Measurements from ENCODE around the gene WDHD1. TPM values are rescaled to one million over a fixed set of nuclear protein-coding genes. Genes with fewer than 3 reads are reported as not detected.
"Not testable (repeated sequence)": the region's sequence is repeated elsewhere in the genome, so short reads cannot be mapped to it uniquely, and the experiment has no call there.

WDHD1 gene
- total and polyA plus RNA-seq, 2 experiments from 2014 or later: 6.6 to 9.6 TPM

DNA sequence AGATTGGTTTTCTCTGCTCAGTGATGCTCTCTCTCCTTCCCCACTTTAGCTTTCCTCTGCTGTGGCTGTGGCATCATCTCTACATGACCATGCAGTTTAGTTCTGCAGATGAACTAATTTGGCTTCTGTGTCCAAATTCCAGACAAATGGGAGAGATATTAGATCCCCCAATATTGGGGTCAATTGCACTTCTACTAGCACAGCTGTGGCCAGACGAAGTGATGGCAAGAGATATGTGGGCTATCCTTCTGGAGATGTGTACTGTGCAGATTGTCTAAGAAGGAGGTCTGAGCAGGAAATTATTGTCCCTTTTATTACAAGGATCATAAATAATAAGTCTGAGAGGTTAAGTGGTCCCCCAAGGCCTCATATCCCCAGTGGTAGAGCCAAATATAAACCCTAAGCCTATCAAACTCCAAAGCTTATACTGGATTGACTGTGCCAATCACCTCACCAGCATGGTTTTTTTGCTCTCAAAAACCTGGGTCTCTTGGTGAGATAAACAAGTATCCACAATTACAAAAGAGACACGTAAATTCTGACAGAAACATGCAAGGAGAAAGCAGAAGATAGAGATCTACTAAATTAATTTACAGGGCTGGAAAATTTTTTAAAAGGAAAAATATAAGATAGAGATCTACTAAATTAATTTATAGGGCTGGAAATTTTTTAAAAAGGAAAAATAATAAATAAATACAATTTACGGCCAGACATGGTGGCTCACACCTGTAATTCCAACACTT lies 95.1 kb downstream of the WDHD1 start:
- Histone ChIP-seq H2AFZ (no peak overlapping the region), H3K27ac (no peak overlapping the region), H3K27me3 (replicated peaks; ENCODE audit: insufficient read depth) (no peaks in the 10 kb centered on the region), H3K4me3 (no peak overlapping the region), H3K9me2 (ENCODE audit: insufficient read depth) (no peaks in the 10 kb centered on the region), H4K20me1 (ENCODE audit: insufficient read depth) (no peaks in the 10 kb centered on the region), H3K79me2 (ENCODE audit: insufficient read depth) (no peaks in the 10 kb centered on the region), H3K4me2 (ENCODE audit: unreplicated experiment) (no peak overlapping the region), H3K9ac (no peak overlapping the region), H3K9me3 (ENCODE audit: low read depth) (no peaks in the 10 kb centered on the region), H3K36me3 (ENCODE audit: low read depth) (no peaks in the 10 kb centered on the region), H3F3A (ENCODE audit: insufficient read depth) (no peaks in the 10 kb centered on the region), H3K4me1 (ENCODE audit: insufficient read depth) (no peaks in the 10 kb centered on the region)
- no peak for DNase-seq
- in situ Hi-C loops (cut with MboI): no loop called here
- TF ChIP-seq EZH2 (IDR thresholded peaks at IDR 0.05; ENCODE audit: insufficient read depth, poor library complexity, severe bottlenecking) (no peak), EZH2phosphoT487 (IDR thresholded peaks at IDR 0.05; ENCODE audit: insufficient read depth, low read depth) (no peak)
- 98% methylated on average over 3 of the region's 3 CpGs for WGBS, 2 experiments (ENCODE audit: low coverage in 1 of 2, low lambda C conversion rate in 2 of 2, missing lambda C conversion rate in 2 of 2)

DNA sequence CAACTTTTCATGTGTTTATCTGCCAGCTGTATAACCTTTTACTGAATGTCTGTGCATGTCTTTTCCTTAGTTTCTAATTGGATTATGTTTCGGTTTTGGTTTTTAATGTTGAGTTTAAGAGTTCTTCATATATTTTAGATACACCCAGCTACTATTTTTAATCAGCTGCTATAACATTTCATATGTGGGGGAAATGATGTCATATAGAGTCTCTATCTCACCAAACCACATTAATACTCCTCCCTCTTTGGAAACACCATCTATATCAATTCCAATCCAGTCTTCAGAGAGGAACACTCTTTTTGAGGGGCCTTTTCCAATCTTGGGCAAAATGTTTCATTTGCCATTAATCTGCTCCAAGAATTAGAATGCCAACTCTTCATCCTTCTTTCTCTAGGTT lies 95.8 kb downstream of the WDHD1 start:
- Histone ChIP-seq H3K4me3 (no peak overlapping the region), H3K9me3 (ENCODE audit: low read depth) (no peaks in the 10 kb centered on the region), H3F3A (ENCODE audit: insufficient read depth) (no peaks in the 10 kb centered on the region), H3K4me2 (ENCODE audit: unreplicated experiment) (no peak overlapping the region), H3K79me2 (ENCODE audit: insufficient read depth) (no peaks in the 10 kb centered on the region), H3K27me3 (replicated peaks; ENCODE audit: insufficient read depth) (no peaks in the 10 kb centered on the region), H2AFZ (no peak overlapping the region), H3K27ac (no peak overlapping the region), H4K20me1 (ENCODE audit: insufficient read depth) (no peaks in the 10 kb centered on the region), H3K9me2 (ENCODE audit: insufficient read depth) (no peaks in the 10 kb centered on the region), H3K9ac (no peak overlapping the region), H3K36me3 (ENCODE audit: low read depth) (no peaks in the 10 kb centered on the region), H3K4me1 (ENCODE audit: insufficient read depth) (no peaks in the 10 kb centered on the region)
- no peak for DNase-seq
- in situ Hi-C loops (cut with MboI): no loop called here
- WGBS, 2 experiments (ENCODE audit: low coverage in 1 of 2, low lambda C conversion rate in 2 of 2, missing lambda C conversion rate in 2 of 2): 96 to 100% methylated on average over 1 of the region's 1 CpG
- TF ChIP-seq EZH2 (IDR thresholded peaks at IDR 0.05; ENCODE audit: insufficient read depth, poor library complexity, severe bottlenecking) (no peak), EZH2phosphoT487 (IDR thresholded peaks at IDR 0.05; ENCODE audit: insufficient read depth, low read depth) (no peak)

DNA sequence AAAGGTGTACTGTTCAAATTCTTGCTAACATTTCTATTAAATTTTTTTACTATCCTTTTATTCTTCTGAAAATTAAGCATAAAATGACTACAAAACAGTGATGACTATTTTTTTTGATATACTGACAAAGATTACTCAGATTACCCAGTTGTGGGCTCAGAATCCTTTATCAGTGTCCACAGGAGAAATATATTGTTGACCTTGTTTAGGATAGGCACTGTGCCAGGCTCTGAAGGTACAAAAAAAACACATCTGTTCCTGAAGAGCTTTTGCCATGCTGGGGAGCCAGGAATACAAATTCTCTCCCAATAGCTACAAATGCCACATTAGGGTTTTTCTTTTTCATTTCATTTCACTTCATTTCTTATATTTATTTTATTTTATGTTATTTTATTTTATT lies 97.3 kb downstream of the WDHD1 start:
- Histone ChIP-seq H3K9ac (no peak overlapping the region), H3K36me3 (ENCODE audit: low read depth) (no peaks in the 10 kb centered on the region), H3K27me3 (replicated peaks; ENCODE audit: insufficient read depth) (no peaks in the 10 kb centered on the region), H3K4me2 (ENCODE audit: unreplicated experiment) (no peak overlapping the region), H3F3A (ENCODE audit: insufficient read depth) (no peaks in the 10 kb centered on the region), H2AFZ (no peak overlapping the region), H3K27ac (no peak overlapping the region), H3K79me2 (ENCODE audit: insufficient read depth) (no peaks in the 10 kb centered on the region), H3K9me3 (ENCODE audit: low read depth) (no peaks in the 10 kb centered on the region), H3K4me1 (ENCODE audit: insufficient read depth) (no peaks in the 10 kb centered on the region), H3K4me3 (no peak overlapping the region), H4K20me1 (ENCODE audit: insufficient read depth) (no peaks in the 10 kb centered on the region), H3K9me2 (ENCODE audit: insufficient read depth) (no peaks in the 10 kb centered on the region)
- DNase-seq: no peak
- TF ChIP-seq EZH2 (IDR thresholded peaks at IDR 0.05; ENCODE audit: insufficient read depth, poor library complexity, severe bottlenecking) (no peak), EZH2phosphoT487 (IDR thresholded peaks at IDR 0.05; ENCODE audit: insufficient read depth, low read depth) (no peak)
- in situ Hi-C loops (cut with MboI): no loop called here

DNA sequence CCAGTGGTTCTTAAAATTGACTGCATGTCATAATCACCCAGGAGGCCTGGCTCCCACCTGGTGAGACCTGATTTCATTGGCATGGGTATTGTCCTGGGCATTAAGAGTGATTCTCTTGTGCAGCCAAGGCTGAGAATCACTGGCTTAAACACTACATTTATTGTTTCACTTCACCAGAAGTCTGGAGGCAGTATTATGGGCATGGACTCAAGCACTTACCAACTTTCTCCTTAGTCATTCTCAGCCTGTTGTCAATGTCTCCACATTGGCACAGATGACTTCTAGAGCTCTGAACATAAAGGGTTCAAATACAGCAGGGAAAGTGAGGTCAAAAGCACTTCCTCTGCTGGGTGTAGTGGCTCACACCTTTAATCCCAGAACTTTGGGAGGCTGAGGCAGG lies 98.7 kb downstream of the WDHD1 start:
- H3K4me2 ChIP-seq (ENCODE audit: unreplicated experiment): no peak overlapping the region
- no peaks in the 10 kb centered on the region for H3K36me3 ChIP-seq (ENCODE audit: low read depth)
- H4K20me1 ChIP-seq (ENCODE audit: insufficient read depth): no peaks in the 10 kb centered on the region
- H3K4me3 ChIP-seq: no peak overlapping the region
- no peaks in the 10 kb centered on the region for H3K27me3 ChIP-seq (replicated peaks; ENCODE audit: insufficient read depth)
- H3K4me1 ChIP-seq (ENCODE audit: insufficient read depth): no peaks in the 10 kb centered on the region
- H2AFZ ChIP-seq: no peak overlapping the region
- no peaks in the 10 kb centered on the region for H3K79me2 ChIP-seq (ENCODE audit: insufficient read depth)
- H3K27ac ChIP-seq: no peak overlapping the region
- in situ Hi-C loops (cut with MboI): no loop called here
- no peak overlapping the region for H3K9ac ChIP-seq
- H3F3A ChIP-seq (ENCODE audit: insufficient read depth): no peaks in the 10 kb centered on the region
- no peaks in the 10 kb centered on the region for H3K9me2 ChIP-seq (ENCODE audit: insufficient read depth)
- TF ChIP-seq EZH2phosphoT487 (IDR thresholded peaks at IDR 0.05; ENCODE audit: insufficient read depth, low read depth): no peak
- no peak for TF ChIP-seq EZH2 (IDR thresholded peaks at IDR 0.05; ENCODE audit: insufficient read depth, poor library complexity, severe bottlenecking)
- no peaks in the 10 kb centered on the region for H3K9me3 ChIP-seq (ENCODE audit: low read depth)
- no peak for DNase-seq

DNA sequence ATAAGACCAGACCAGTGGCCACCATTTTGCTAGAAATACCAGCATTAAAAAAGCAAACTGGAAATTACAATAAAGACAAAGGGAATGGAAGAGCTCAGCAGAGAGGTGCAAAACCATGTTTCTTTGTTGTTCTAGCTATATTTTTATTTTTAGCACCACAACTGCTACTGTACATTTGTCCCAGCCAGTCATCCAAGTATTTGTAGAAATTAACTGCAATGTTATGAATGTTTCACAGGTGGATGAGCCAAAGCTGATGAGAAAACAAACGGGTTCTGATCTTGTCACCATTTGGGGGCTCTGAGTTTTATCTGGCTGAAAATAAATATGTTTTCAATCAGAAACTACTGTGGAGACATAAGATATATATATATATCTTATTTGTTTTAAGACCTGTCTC lies 99.3 kb downstream of the WDHD1 start:
- no peak overlapping the region for H3K4me2 ChIP-seq (ENCODE audit: unreplicated experiment)
- H3K27me3 ChIP-seq (replicated peaks; ENCODE audit: insufficient read depth): no peaks in the 10 kb centered on the region
- 85 to 91% methylated on average over 1 of the region's 1 CpG for WGBS, 2 experiments (ENCODE audit: low coverage in 1 of 2, low lambda C conversion rate in 2 of 2, missing lambda C conversion rate in 2 of 2)
- no peak overlapping the region for H3K9ac ChIP-seq
- TF ChIP-seq EZH2phosphoT487 (IDR thresholded peaks at IDR 0.05; ENCODE audit: insufficient read depth, low read depth): no peak
- TF ChIP-seq EZH2 (IDR thresholded peaks at IDR 0.05; ENCODE audit: insufficient read depth, poor library complexity, severe bottlenecking): no peak
- no peak overlapping the region for H3K27ac ChIP-seq
- no peaks in the 10 kb centered on the region for H3F3A ChIP-seq (ENCODE audit: insufficient read depth)
- in situ Hi-C loops (cut with MboI): no loop called here
- no peaks in the 10 kb centered on the region for H3K79me2 ChIP-seq (ENCODE audit: insufficient read depth)
- no peaks in the 10 kb centered on the region for H3K9me3 ChIP-seq (ENCODE audit: low read depth)
- no peaks in the 10 kb centered on the region for H3K9me2 ChIP-seq (ENCODE audit: insufficient read depth)
- no peaks in the 10 kb centered on the region for H4K20me1 ChIP-seq (ENCODE audit: insufficient read depth)
- no peak overlapping the region for H2AFZ ChIP-seq
- H3K4me1 ChIP-seq (ENCODE audit: insufficient read depth): no peaks in the 10 kb centered on the region
- H3K36me3 ChIP-seq (ENCODE audit: low read depth): no peaks in the 10 kb centered on the region
- DNase-seq: no peak
- H3K4me3 ChIP-seq: no peak overlapping the region

DNA sequence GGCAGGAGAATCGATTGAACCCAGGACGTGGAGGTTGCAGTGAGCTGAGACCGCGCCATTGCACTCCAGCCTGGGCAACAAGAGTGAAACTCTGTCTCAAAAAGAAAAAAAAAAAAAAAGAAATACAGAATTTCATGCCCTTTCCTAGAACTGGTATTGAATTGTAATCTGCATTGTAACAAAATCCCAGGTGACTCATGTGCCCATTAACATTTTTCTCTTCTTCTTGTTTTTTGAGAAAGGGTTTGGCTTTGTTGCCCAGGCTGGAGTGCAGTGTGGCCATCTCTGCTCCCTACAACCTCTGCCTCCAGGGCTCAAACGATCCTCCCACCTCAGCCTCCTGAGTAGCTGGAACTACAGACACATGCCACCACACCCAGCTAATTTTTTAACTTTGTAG lies 100.3 kb downstream of the WDHD1 start:
- H3F3A ChIP-seq (ENCODE audit: insufficient read depth); in situ Hi-C loops (cut with MboI); H3K4me3 ChIP-seq; H3K9me3 ChIP-seq (ENCODE audit: low read depth); H3K9me2 ChIP-seq (ENCODE audit: insufficient read depth); H2AFZ ChIP-seq; H3K4me2 ChIP-seq (ENCODE audit: unreplicated experiment); H3K27me3 ChIP-seq (replicated peaks; ENCODE audit: insufficient read depth); H3K79me2 ChIP-seq (ENCODE audit: insufficient read depth); H3K27ac ChIP-seq; H3K4me1 ChIP-seq (ENCODE audit: insufficient read depth); H4K20me1 ChIP-seq (ENCODE audit: insufficient read depth); H3K36me3 ChIP-seq (ENCODE audit: low read depth); H3K9ac ChIP-seq; DNase-seq: not testable (repeated sequence)
- WGBS, 2 experiments (ENCODE audit: low coverage in 1 of 2, low lambda C conversion rate in 2 of 2, missing lambda C conversion rate in 2 of 2): 87 to 96% methylated on average over 5 of the region's 5 CpGs

Data from GM23248 (cell line).